ENCODE measurements around the gene DNAH14.
"Not testable (repeated sequence)": the region's sequence is repeated elsewhere in the genome, so short reads cannot be mapped to it uniquely, and the experiment has no call there.

DNAH14 gene

GRCh38 chr1:225300381-225300780 lies 370.9 kb downstream of the DNAH14 start:
- H3K36me3 ChIP-seq (ENCODE audit: control insufficient read depth, insufficient read depth, low read length): no peaks in the 10 kb centered on the region
- H3K9ac ChIP-seq (ENCODE audit: low read depth, low read length): no peak overlapping the region
- no peaks in the 10 kb centered on the region; the same call in 1 of the 2 replicates for H3K9me3 ChIP-seq (ENCODE audit: control insufficient read depth, insufficient read depth, low read length)
- H3K27ac ChIP-seq (ENCODE audit: low read depth, low read length): no peak overlapping the region
- no peak overlapping the region for H3K4me3 ChIP-seq (ENCODE audit: low read depth, low read length)
- H3K4me1 ChIP-seq (ENCODE audit: control insufficient read depth, insufficient read depth, low read length): no peaks in the 10 kb centered on the region
- no peaks in the 10 kb centered on the region for H3K27me3 ChIP-seq (ENCODE audit: control insufficient read depth, insufficient read depth, low read length)

- H3K9ac ChIP-seq (ENCODE audit: low read depth, low read length): no peak overlapping the region
- H3K9me3 ChIP-seq (ENCODE audit: control insufficient read depth, insufficient read depth, low read length): no peaks in the 10 kb centered on the region
- H3K4me3 ChIP-seq (ENCODE audit: low read depth, low read length): no peak overlapping the region
- H3K27me3 ChIP-seq (ENCODE audit: control insufficient read depth, insufficient read depth, low read length): no peaks in the 10 kb centered on the region
- H3K27ac ChIP-seq (ENCODE audit: low read depth, low read length): no peak overlapping the region
- H3K36me3 ChIP-seq (ENCODE audit: control insufficient read depth, insufficient read depth, low read length): no peaks in the 10 kb centered on the region
- H3K4me1 ChIP-seq (ENCODE audit: control insufficient read depth, insufficient read depth, low read length): no peaks in the 10 kb centered on the region
Observed at GRCh38 chr1:225304996-225305395, 375.5 kb downstream of the DNAH14 start.

GRCh38 chr1:225310544-225310943 lies 381.1 kb downstream of the DNAH14 start:
- H3K9ac ChIP-seq (ENCODE audit: low read depth, low read length); H3K36me3 ChIP-seq (ENCODE audit: control insufficient read depth, insufficient read depth, low read length); H3K27me3 ChIP-seq (ENCODE audit: control insufficient read depth, insufficient read depth, low read length); H3K9me3 ChIP-seq (ENCODE audit: control insufficient read depth, insufficient read depth, low read length); H3K4me3 ChIP-seq (ENCODE audit: low read depth, low read length); H3K27ac ChIP-seq (ENCODE audit: low read depth, low read length); H3K4me1 ChIP-seq (ENCODE audit: control insufficient read depth, insufficient read depth, low read length): not testable (repeated sequence)

GRCh38 chr1:225318706-225319575 lies 389.5 kb downstream of the DNAH14 start:
- Histone ChIP-seq H3K9me3 (ENCODE audit: control insufficient read depth, insufficient read depth, low read length) (no peaks in the 10 kb centered on the region), H3K27ac (ENCODE audit: low read depth, low read length) (no peak overlapping the region), H3K36me3 (ENCODE audit: control insufficient read depth, insufficient read depth, low read length) (no peaks in the 10 kb centered on the region), H3K27me3 (ENCODE audit: control insufficient read depth, insufficient read depth, low read length) (no peaks in the 10 kb centered on the region), H3K4me3 (ENCODE audit: low read depth, low read length) (no peak overlapping the region), H3K9ac (ENCODE audit: low read depth, low read length) (no peak overlapping the region), H3K4me1 (ENCODE audit: control insufficient read depth, insufficient read depth, low read length) (no peaks in the 10 kb centered on the region)

GRCh38 chr1:225319871-225320270 lies 390.4 kb downstream of the DNAH14 start:
- Histone ChIP-seq H3K9me3 (ENCODE audit: control insufficient read depth, insufficient read depth, low read length) (no peaks in the 10 kb centered on the region), H3K4me3 (ENCODE audit: low read depth, low read length) (no peak overlapping the region), H3K27ac (ENCODE audit: low read depth, low read length) (no peak overlapping the region), H3K9ac (ENCODE audit: low read depth, low read length) (no peak overlapping the region), H3K36me3 (ENCODE audit: control insufficient read depth, insufficient read depth, low read length) (no peaks in the 10 kb centered on the region), H3K27me3 (ENCODE audit: control insufficient read depth, insufficient read depth, low read length) (no peaks in the 10 kb centered on the region), H3K4me1 (ENCODE audit: control insufficient read depth, insufficient read depth, low read length) (no peaks in the 10 kb centered on the region)

GRCh38 chr1:225321784-225322183 lies 392.3 kb downstream of the DNAH14 start:
- H3K9me3 ChIP-seq (ENCODE audit: control insufficient read depth, insufficient read depth, low read length): no peaks in the 10 kb centered on the region

GRCh38 chr1:225329041-225329440 lies 399.6 kb downstream of the DNAH14 start:
- Histone ChIP-seq H3K4me1 (ENCODE audit: control insufficient read depth, insufficient read depth, low read length) (no peaks in the 10 kb centered on the region), H3K9ac (ENCODE audit: low read depth, low read length) (no peak overlapping the region), H3K36me3 (ENCODE audit: control insufficient read depth, insufficient read depth, low read length) (no peaks in the 10 kb centered on the region), H3K27ac (ENCODE audit: low read depth, low read length) (no peak overlapping the region), H3K9me3 (ENCODE audit: control insufficient read depth, insufficient read depth, low read length) (no peaks in the 10 kb centered on the region), H3K27me3 (ENCODE audit: control insufficient read depth, insufficient read depth, low read length) (no peaks in the 10 kb centered on the region), H3K4me3 (ENCODE audit: low read depth, low read length) (no peak overlapping the region)

More at GRCh38 chr1:225321784-225322183, 392.3 kb downstream of the DNAH14 start:
- H3K4me1 ChIP-seq (ENCODE audit: control insufficient read depth, insufficient read depth, low read length): no peaks in the 10 kb centered on the region
- no peaks in the 10 kb centered on the region for H3K36me3 ChIP-seq (ENCODE audit: control insufficient read depth, insufficient read depth, low read length)
- no peaks in the 10 kb centered on the region for H3K27me3 ChIP-seq (ENCODE audit: control insufficient read depth, insufficient read depth, low read length)
- H3K9ac ChIP-seq (ENCODE audit: low read depth, low read length): no peak overlapping the region
- H3K27ac ChIP-seq (ENCODE audit: low read depth, low read length): no peak overlapping the region
- H3K4me3 ChIP-seq (ENCODE audit: low read depth, low read length): no peak overlapping the region

- H3K9ac ChIP-seq (ENCODE audit: low read depth, low read length); H3K36me3 ChIP-seq (ENCODE audit: control insufficient read depth, insufficient read depth, low read length); H3K9me3 ChIP-seq (ENCODE audit: control insufficient read depth, insufficient read depth, low read length); H3K27me3 ChIP-seq (ENCODE audit: control insufficient read depth, insufficient read depth, low read length); H3K4me1 ChIP-seq (ENCODE audit: control insufficient read depth, insufficient read depth, low read length); H3K27ac ChIP-seq (ENCODE audit: low read depth, low read length); H3K4me3 ChIP-seq (ENCODE audit: low read depth, low read length): not testable (repeated sequence)
Observed at GRCh38 chr1:225329996-225330395, 400.5 kb downstream of the DNAH14 start.

- no peaks in the 10 kb centered on the region for H3K9me3 ChIP-seq (ENCODE audit: control insufficient read depth, insufficient read depth, low read length)
- H3K4me1 ChIP-seq (ENCODE audit: control insufficient read depth, insufficient read depth, low read length): no peaks in the 10 kb centered on the region
- H3K36me3 ChIP-seq (ENCODE audit: control insufficient read depth, insufficient read depth, low read length): no peaks in the 10 kb centered on the region
- no peak overlapping the region for H3K4me3 ChIP-seq (ENCODE audit: low read depth, low read length)
- H3K9ac ChIP-seq (ENCODE audit: low read depth, low read length): no peak overlapping the region
- no peak overlapping the region for H3K27ac ChIP-seq (ENCODE audit: low read depth, low read length)
- no peaks in the 10 kb centered on the region for H3K27me3 ChIP-seq (ENCODE audit: control insufficient read depth, insufficient read depth, low read length)
Observed at GRCh38 chr1:225332686-225333085, 403.2 kb downstream of the DNAH14 start.

GRCh38 chr1:225335098-225335778 lies 405.8 kb downstream of the DNAH14 start:
- not testable (repeated sequence) for H3K36me3 ChIP-seq (ENCODE audit: control insufficient read depth, insufficient read depth, low read length); H3K4me3 ChIP-seq (ENCODE audit: low read depth, low read length); H3K27me3 ChIP-seq (ENCODE audit: control insufficient read depth, insufficient read depth, low read length); H3K27ac ChIP-seq (ENCODE audit: low read depth, low read length); H3K9me3 ChIP-seq (ENCODE audit: control insufficient read depth, insufficient read depth, low read length); H3K4me1 ChIP-seq (ENCODE audit: control insufficient read depth, insufficient read depth, low read length); H3K9ac ChIP-seq (ENCODE audit: low read depth, low read length)

GRCh38 chr1:225338545-225338944 lies 409.1 kb downstream of the DNAH14 start:
- H3K9me3 ChIP-seq (ENCODE audit: control insufficient read depth, insufficient read depth, low read length): no peaks in the 10 kb centered on the region
- H3K27me3 ChIP-seq (ENCODE audit: control insufficient read depth, insufficient read depth, low read length): no peaks in the 10 kb centered on the region
- H3K27ac ChIP-seq (ENCODE audit: low read depth, low read length): no peak overlapping the region
- no peaks in the 10 kb centered on the region for H3K4me1 ChIP-seq (ENCODE audit: control insufficient read depth, insufficient read depth, low read length)
- H3K36me3 ChIP-seq (ENCODE audit: control insufficient read depth, insufficient read depth, low read length): no peaks in the 10 kb centered on the region
- no peak overlapping the region for H3K4me3 ChIP-seq (ENCODE audit: low read depth, low read length)
- no peak overlapping the region for H3K9ac ChIP-seq (ENCODE audit: low read depth, low read length)

All from HUES48 (cell line).